Measurements from ENCODE around the gene ZNF660. TPM values are rescaled to one million over a fixed set of nuclear protein-coding genes. Genes with fewer than 3 reads are reported as not detected.

ZNF660 gene
- total RNA-seq, 1 experiment from 2014 or later = 1.1 TPM

GRCh38 chr3:44624749-44625480 is 40.2 kb downstream of the ZNF660 start, which contains the start of gene ZNF197:
ZNF197 (plus strand) TSS chr3:44625036; CDS start chr3:44629155, 4,119 bp downstream.
- DNase-seq (ENCODE audit: low spot score) = peak; percentile 96
- in situ Hi-C loops (cut with HindIII; ENCODE audit: low sequenced_read_pairs) = no loop called here

- DNase-seq (ENCODE audit: low spot score) = no peak
- in situ Hi-C loops (cut with HindIII; ENCODE audit: low sequenced_read_pairs) = no loop called here
Measured at GRCh38 chr3:44628716-44629115, 44.0 kb downstream of the ZNF660 start.

- in situ Hi-C loops (cut with HindIII; ENCODE audit: low sequenced_read_pairs) = no loop called here
- no peak for DNase-seq (ENCODE audit: low spot score)
Measured at GRCh38 chr3:44632193-44632592, 47.4 kb downstream of the ZNF660 start.

GRCh38 chr3:44642337-44642736 is 57.6 kb downstream of the ZNF660 start:
- no peak for DNase-seq (ENCODE audit: low spot score)
- in situ Hi-C loops (cut with HindIII; ENCODE audit: low sequenced_read_pairs) = no loop called here

- in situ Hi-C loops (cut with HindIII; ENCODE audit: low sequenced_read_pairs) = no loop called here
- DNase-seq (ENCODE audit: low spot score) = no peak
Measured at GRCh38 chr3:44643024-44643423, 58.3 kb downstream of the ZNF660 start.

GRCh38 chr3:44647771-44648170 is 63.0 kb downstream of the ZNF660 start:
- in situ Hi-C loops (cut with HindIII; ENCODE audit: low sequenced_read_pairs) = no loop called here
- no peak for DNase-seq (ENCODE audit: low spot score)

- in situ Hi-C loops (cut with HindIII; ENCODE audit: low sequenced_read_pairs) = no loop called here
- peak; percentile 93 for DNase-seq (ENCODE audit: low spot score)
Measured at GRCh38 chr3:44648564-44649229, 63.9 kb downstream of the ZNF660 start, which contains the start of gene ZNF35. ZNF35 (plus strand) TSS chr3:44648732; CDS start chr3:44651068, 2,336 bp downstream.

Other genes with a start within 250 kb of the ZNF660 start
- 23.3 and 34.5 TPM in 2 replicates for gene TCAIM, start 246.2 kb upstream of the ZNF660 start, total RNA-seq (2014; rRNA removed; shearing (Covaris generic))
- gene ZNF445, start 107.3 kb upstream of the ZNF660 start, total RNA-seq (2014; rRNA removed; shearing (Covaris generic)) = 6.9 and 7.4 TPM in 2 replicates
- 3.2 and 6.8 TPM in 2 replicates for gene ZKSCAN7, start 29.8 kb upstream of the ZNF660 start, total RNA-seq (2014; rRNA removed; shearing (Covaris generic))
- 10.2 and 14.3 TPM in 2 replicates for gene ZNF197, start 40.1 kb downstream of the ZNF660 start, total RNA-seq (2014; rRNA removed; shearing (Covaris generic))
- 13.0 and 16.6 TPM in 2 replicates for gene ZNF35, start 63.8 kb downstream of the ZNF660 start, total RNA-seq (2014; rRNA removed; shearing (Covaris generic))
- 0.41 and 1.4 TPM in 2 replicates for gene ZNF502, start 127.7 kb downstream of the ZNF660 start, total RNA-seq (2014; rRNA removed; shearing (Covaris generic))
- gene ZNF501, start 144.7 kb downstream of the ZNF660 start, total RNA-seq (2014; rRNA removed; shearing (Covaris generic)) = 0.03 TPM in 1 of 2 replicates, not detected in the other
- 14.5 and 26.8 TPM in 2 replicates for gene KIAA1143, start 176.7 kb downstream of the ZNF660 start, total RNA-seq (2014; rRNA removed; shearing (Covaris generic))
- gene KIF15, start 176.8 kb downstream of the ZNF660 start, total RNA-seq (2014; rRNA removed; shearing (Covaris generic)) = 13.5 and 16.0 TPM in 2 replicates

Measured in G401 (cell line).